Upper lobe of left lung (tissue), 4 donors: ENCODE measurements around the gene C16orf54.

ENCODE experiments used
- EP300 ChIP-seq, 4 donors: sonication (generic); formaldehyde crosslinking; IDR thresholded peaks; one replicate each; pipeline ENCODE4 v1.5.1; 2017; ENCODE audit warnings: antibody characterized with exemption in 4 of 4, control low read depth in 2 of 4
- POLR2A ChIP-seq, 4 donors: fragments of 450-650 bp; IDR thresholded peaks; one replicate each; pipeline ENCODE4 v1.5.1; 2016 to 2017; ENCODE audit warnings: antibody characterized with exemption in 4 of 4, mild to moderate bottlenecking in 2 of 4
- TF ChIP-seq, protein P1 (sequence below), 6 experiments: fragments of 450-650 bp in 4 of 6; fragments of 200-600 bp in 2 of 6; sonication (generic) in 2 of 6; IDR thresholded peaks; one replicate each; pipeline ENCODE4 v1.5.1; 2016 to 2019; ENCODE audit warnings: antibody characterized with exemption in 6 of 6

DNA sequence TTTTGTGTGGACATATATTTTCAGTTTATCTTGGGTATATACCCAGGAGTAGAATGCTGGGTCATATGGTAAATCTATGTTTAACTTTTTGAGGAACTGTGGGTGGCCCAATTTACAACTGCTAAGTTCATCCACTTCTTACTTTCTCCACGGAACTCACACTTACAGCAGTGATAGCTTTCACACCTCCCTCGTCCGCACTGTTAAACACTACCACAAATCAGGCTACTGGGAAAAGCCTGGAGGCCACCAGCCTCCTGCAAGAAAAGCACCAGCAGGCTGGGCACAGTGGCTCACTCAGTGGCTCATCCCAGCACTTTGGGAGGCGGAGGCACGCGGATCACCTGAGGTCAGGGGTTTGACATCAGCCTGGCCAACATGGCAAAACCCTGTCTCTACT is 17.5 kb upstream of the C16orf54 start:
- TF ChIP-seq, protein P1, sequence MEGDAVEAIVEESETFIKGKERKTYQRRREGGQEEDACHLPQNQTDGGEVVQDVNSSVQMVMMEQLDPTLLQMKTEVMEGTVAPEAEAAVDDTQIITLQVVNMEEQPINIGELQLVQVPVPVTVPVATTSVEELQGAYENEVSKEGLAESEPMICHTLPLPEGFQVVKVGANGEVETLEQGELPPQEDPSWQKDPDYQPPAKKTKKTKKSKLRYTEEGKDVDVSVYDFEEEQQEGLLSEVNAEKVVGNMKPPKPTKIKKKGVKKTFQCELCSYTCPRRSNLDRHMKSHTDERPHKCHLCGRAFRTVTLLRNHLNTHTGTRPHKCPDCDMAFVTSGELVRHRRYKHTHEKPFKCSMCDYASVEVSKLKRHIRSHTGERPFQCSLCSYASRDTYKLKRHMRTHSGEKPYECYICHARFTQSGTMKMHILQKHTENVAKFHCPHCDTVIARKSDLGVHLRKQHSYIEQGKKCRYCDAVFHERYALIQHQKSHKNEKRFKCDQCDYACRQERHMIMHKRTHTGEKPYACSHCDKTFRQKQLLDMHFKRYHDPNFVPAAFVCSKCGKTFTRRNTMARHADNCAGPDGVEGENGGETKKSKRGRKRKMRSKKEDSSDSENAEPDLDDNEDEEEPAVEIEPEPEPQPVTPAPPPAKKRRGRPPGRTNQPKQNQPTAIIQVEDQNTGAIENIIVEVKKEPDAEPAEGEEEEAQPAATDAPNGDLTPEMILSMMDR (IDR thresholded peaks at IDR 0.05), result no peak
- TF ChIP-seq EP300 (IDR thresholded peaks at IDR 0.05), result no peak
- TF ChIP-seq POLR2A (IDR thresholded peaks at IDR 0.05), result no peak
